Hepatocyte (in vitro differentiated cells): Measurements from ENCODE around the gene SNAP23.

Experiments
- EZH2phosphoT487 ChIP-seq: fragments of 200-600 bp; sonication (generic); IDR thresholded peaks from one replicate; pipeline ENCODE4 v1.6.1; 2018; ENCODE audit warnings: antibody characterized with exemption, mild to moderate bottlenecking, low read depth, moderate library complexity; ENCODE audit not compliant: unreplicated experiment, severe bottlenecking
- TF ChIP-seq, protein P1 (sequence below): fragments of 200-600 bp; sonication (generic); IDR thresholded peaks from 2 replicates; pipeline ENCODE4 v1.5.1; 2016; ENCODE audit warnings: antibody characterized with exemption, mild to moderate bottlenecking; ENCODE audit not compliant: poor library complexity

DNA sequence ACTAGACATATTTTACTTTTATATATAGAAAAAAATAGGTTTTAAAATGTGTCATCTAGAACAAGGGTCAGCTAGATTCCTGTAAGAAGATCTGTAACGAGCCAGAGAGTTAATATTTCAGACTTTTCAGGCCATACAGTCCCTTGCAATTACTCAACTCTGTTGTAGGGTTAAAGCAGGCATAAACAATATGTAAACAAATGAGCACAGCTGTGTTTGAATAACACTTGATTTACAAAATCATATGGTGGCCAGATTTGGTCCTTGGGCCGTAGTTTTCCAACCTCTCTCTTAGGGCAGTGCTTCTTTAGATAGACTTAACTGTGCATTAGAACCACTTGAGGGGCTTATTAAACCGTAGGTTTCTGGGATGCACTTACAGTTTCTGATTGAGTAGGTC is 33.5 kb downstream of the SNAP23 start:
- no peak for TF ChIP-seq EZH2phosphoT487
- TF ChIP-seq, protein P1, sequence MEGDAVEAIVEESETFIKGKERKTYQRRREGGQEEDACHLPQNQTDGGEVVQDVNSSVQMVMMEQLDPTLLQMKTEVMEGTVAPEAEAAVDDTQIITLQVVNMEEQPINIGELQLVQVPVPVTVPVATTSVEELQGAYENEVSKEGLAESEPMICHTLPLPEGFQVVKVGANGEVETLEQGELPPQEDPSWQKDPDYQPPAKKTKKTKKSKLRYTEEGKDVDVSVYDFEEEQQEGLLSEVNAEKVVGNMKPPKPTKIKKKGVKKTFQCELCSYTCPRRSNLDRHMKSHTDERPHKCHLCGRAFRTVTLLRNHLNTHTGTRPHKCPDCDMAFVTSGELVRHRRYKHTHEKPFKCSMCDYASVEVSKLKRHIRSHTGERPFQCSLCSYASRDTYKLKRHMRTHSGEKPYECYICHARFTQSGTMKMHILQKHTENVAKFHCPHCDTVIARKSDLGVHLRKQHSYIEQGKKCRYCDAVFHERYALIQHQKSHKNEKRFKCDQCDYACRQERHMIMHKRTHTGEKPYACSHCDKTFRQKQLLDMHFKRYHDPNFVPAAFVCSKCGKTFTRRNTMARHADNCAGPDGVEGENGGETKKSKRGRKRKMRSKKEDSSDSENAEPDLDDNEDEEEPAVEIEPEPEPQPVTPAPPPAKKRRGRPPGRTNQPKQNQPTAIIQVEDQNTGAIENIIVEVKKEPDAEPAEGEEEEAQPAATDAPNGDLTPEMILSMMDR, result no peak
